ENCODE measurements around the gene VAT1.

Gene VAT1

DNA sequence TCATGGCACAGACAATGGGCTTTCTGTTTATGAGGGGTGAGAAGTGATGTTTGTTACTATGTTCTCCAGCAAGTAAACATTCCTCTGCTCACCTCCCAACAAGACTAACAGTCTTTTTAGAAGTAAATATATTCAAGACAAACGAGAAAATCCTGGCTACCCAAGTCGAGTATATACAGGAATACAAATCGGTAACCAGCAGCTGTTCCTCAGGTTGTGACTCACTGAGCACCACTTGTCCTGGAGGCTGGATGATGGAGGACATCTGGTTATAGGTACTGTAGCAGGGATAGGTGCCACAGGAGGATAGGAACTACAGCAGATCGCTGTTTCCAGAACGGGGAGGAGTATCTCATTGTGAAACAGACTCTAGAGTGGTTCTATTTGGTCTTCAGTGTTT is 29.3 kb downstream of the VAT1 start:
- DNase-seq (ENCODE audit: low read depth), result no peak
- TF ChIP-seq, protein P1, sequence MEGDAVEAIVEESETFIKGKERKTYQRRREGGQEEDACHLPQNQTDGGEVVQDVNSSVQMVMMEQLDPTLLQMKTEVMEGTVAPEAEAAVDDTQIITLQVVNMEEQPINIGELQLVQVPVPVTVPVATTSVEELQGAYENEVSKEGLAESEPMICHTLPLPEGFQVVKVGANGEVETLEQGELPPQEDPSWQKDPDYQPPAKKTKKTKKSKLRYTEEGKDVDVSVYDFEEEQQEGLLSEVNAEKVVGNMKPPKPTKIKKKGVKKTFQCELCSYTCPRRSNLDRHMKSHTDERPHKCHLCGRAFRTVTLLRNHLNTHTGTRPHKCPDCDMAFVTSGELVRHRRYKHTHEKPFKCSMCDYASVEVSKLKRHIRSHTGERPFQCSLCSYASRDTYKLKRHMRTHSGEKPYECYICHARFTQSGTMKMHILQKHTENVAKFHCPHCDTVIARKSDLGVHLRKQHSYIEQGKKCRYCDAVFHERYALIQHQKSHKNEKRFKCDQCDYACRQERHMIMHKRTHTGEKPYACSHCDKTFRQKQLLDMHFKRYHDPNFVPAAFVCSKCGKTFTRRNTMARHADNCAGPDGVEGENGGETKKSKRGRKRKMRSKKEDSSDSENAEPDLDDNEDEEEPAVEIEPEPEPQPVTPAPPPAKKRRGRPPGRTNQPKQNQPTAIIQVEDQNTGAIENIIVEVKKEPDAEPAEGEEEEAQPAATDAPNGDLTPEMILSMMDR (IDR thresholded peaks at IDR 0.05; ENCODE audit: low read length, missing control alignments), result no peak
- H3K4me3 ChIP-seq (replicated peaks; ENCODE audit: low read depth, low read length), result no peak overlapping the region

DNA sequence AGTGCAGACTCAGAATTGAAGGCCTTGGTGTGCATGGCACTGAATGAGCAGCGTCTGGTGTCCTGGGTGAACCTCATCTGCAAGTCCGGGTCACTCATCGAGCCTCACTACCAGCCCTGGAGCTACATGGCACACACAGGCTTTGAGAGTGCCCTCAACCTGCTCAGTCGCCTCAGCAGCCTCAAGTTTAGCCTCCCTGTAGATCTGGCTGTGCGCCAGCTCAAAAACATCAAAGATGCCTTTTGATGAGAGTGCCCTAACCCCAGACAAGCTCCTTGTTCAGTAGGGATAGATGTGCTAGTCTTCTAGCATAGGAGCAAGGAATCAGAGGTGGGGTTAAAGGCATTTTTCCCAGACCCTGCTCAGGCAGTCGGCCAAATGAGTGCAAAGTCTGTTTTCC is 30.7 kb downstream of the VAT1 start:
- H3K4me3 ChIP-seq (replicated peaks; ENCODE audit: low read depth, low read length), result no peak overlapping the region
- DNase-seq (ENCODE audit: low read depth), result no peak
- TF ChIP-seq, protein P1 (IDR thresholded peaks at IDR 0.05; ENCODE audit: low read length, missing control alignments), result no peak

- no peak overlapping the region for H3K4me3 ChIP-seq (replicated peaks; ENCODE audit: low read depth, low read length)
- DNase-seq (ENCODE audit: low read depth), result no peak
- TF ChIP-seq, protein P1 (IDR thresholded peaks at IDR 0.05; ENCODE audit: low read length, missing control alignments), result no peak
Measured at GRCh38 chr17:42989726-42990652, 32.2 kb downstream of the VAT1 start.

- H3K4me3 ChIP-seq (replicated peaks; ENCODE audit: low read depth, low read length), result no peak overlapping the region
- TF ChIP-seq, protein P1 (IDR thresholded peaks at IDR 0.05; ENCODE audit: low read length, missing control alignments), result no peak
- no peak for DNase-seq (ENCODE audit: low read depth)
Measured at GRCh38 chr17:42989141-42989540, 33.0 kb downstream of the VAT1 start.

DNA sequence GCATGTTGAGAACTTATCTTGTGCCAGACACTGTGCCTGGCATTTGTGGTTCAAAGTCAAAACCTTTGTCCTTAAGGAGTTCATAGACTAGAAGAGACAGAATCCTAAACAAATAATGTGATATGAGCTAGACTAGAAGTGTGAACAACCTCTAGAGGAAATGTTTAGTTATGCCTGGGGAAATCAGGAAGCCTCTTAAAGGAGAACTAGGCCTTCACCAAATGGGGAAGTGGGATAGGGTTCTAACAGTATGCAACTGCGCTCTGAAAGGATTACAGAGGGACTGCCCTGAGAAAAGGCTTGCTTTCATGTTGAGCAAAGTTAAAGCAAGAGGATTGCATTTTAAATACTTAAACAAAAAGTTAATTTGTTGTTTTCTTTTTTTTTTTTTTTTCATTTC is 37.0 kb downstream of the VAT1 start:
- no peak overlapping the region for H3K4me3 ChIP-seq (replicated peaks; ENCODE audit: low read depth, low read length)
- DNase-seq (ENCODE audit: low read depth), result no peak

DNA sequence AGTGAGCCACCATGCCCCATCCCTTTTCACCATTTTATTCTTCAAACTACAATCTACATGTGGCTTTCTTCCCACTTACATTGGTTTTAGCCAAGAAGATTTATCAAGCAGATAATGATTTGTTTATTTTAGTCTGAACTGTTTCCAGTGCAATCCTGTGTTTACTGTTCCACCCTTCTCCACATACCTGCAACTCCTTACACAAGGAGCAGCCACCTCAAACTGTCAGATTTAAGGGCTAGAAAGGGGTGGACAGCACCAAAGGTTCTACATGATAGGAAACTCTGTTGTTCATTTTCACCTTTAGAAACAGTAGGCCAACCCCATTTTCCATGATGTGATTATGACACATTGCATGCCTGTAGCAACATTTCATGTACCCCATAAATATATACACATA is 39.9 kb downstream of the VAT1 start:
- TF ChIP-seq, protein P1 (IDR thresholded peaks at IDR 0.05; ENCODE audit: low read length, missing control alignments), result no peak
- no peak overlapping the region for H3K4me3 ChIP-seq (replicated peaks; ENCODE audit: low read depth, low read length)
- no peak for DNase-seq (ENCODE audit: low read depth)

More for the DNA sequence above, 37.0 kb downstream of the VAT1 start:
- TF ChIP-seq, protein P1 (IDR thresholded peaks at IDR 0.05; ENCODE audit: low read length, missing control alignments), result no peak
